Endothelial cell of umbilical vein (primary cell): ENCODE data around the gene CHST11. TPM values are rescaled to one million over a fixed set of nuclear protein-coding genes. Genes with fewer than 3 reads are reported as not detected.

ENCODE experiments used
- BruUV-seq: library from RNA; stranded (reverse); fragments of 400-500 nt; replicated peaks from 2 replicates; lab custom pipeline; 2021; lab: Mats Ljungman, UMichigan
- CTCF ChIA-PET: fragments of 300-600, 350-600 bp; sonication (Branson Sonifier 250); formaldehyde crosslinking; loops from one replicate; lab custom pipeline; 2021; ENCODE audit warnings: antibody characterized with exemption, inconsistent platforms; lab: Charles Lee
- POLR2A ChIA-PET: fragments of 300-600, 350-600 bp; sonication (Branson Sonifier 250); formaldehyde crosslinking; loops from one replicate; lab custom pipeline; 2021; ENCODE audit warnings: antibody characterized with exemption, inconsistent platforms; lab: Charles Lee
- DNase-seq: peaks from one replicate; pipeline ENCODE4 v3.0.0-alpha.2; 2011; ENCODE audit warnings: low read depth, low spot score
- FAIRE-seq: peaks from 2 replicates; lab custom pipeline; 2011; peaks lifted over from hg19 to GRCh38; lab: Jason Lieb, UNC
- H2AFZ ChIP-seq: 2 replicates; pipeline ENCODE4 v1.6.0; 2012; ENCODE audit warnings: low read depth, low read length, control low read depth, inconsistent platforms
- H3K27ac ChIP-seq: 2 replicates; pipeline ENCODE4 v1.5.1; 2011; ENCODE audit warnings: low read depth, mild to moderate bottlenecking, control low read depth, low read length, moderate library complexity; ENCODE audit not compliant: insufficient read depth
- H3K27me3 ChIP-seq, 2 experiments: 2 replicates each; pipeline versions ENCODE4 v1.6.0 to v1.6.1; 2011; ENCODE audit warnings: low read length in 2 of 2, mixed read lengths in 1 of 2; ENCODE audit not compliant: control insufficient read depth in 2 of 2, insufficient read depth in 2 of 2
- H3K36me3 ChIP-seq, 2 experiments: 2 replicates in 1 of 2; 3 replicates in 1 of 2; pipeline ENCODE4 v1.5.1; 2011; ENCODE audit warnings: low read length in 2 of 2, mild to moderate bottlenecking in 1 of 2, moderate library complexity in 1 of 2; ENCODE audit not compliant: control insufficient read depth in 2 of 2, insufficient read depth in 2 of 2; ENCODE audit errors: extremely low read depth in 1 of 2
- H3K4me1 ChIP-seq: 3 replicates; pipeline ENCODE4 v1.5.1; 2011; ENCODE audit warnings: mild to moderate bottlenecking, low read length; ENCODE audit not compliant: control insufficient read depth, insufficient read depth; ENCODE audit errors: extremely low read depth
- H3K4me2 ChIP-seq: 2 replicates; pipeline ENCODE4 v1.6.1; 2011; ENCODE audit warnings: low read length, control low read depth, mixed read lengths; ENCODE audit not compliant: insufficient read depth
- H3K4me3 ChIP-seq, 3 experiments: fragments of 200-600 bp in 1 of 3; sonication (generic), shearing (Covaris generic) in 1 of 3; replicated peaks in 1 of 3; 2 replicates each; pipeline ENCODE4 v1.5.1; 2011 to 2016; ENCODE audit warnings: control low read depth in 3 of 3, low read length in 3 of 3, mild to moderate bottlenecking in 2 of 3, inconsistent platforms in 1 of 3, low read depth in 1 of 3, moderate library complexity in 1 of 3; ENCODE audit not compliant: insufficient read depth in 1 of 3
- H3K79me2 ChIP-seq: 2 replicates; pipeline ENCODE4 v1.6.0; 2012; ENCODE audit warnings: low read length, inconsistent platforms; ENCODE audit not compliant: control insufficient read depth, insufficient read depth
- H3K9ac ChIP-seq: replicated peaks from 2 replicates; pipeline ENCODE3; 2011; ENCODE audit warnings: low read length, control low read depth; ENCODE audit not compliant: insufficient read depth; ENCODE audit errors: extremely low read depth
- H3K9me1 ChIP-seq: replicated peaks from 3 replicates; pipeline ENCODE4 v1.6.0; 2011; ENCODE audit warnings: mild to moderate bottlenecking, low read length; ENCODE audit not compliant: control insufficient read depth, insufficient read depth; ENCODE audit errors: extremely low read depth
- H3K9me3 ChIP-seq: replicated peaks from 2 replicates; pipeline ENCODE4 v1.5.1; 2012; ENCODE audit warnings: low read length, inconsistent platforms; ENCODE audit not compliant: control insufficient read depth, insufficient read depth
- H4K20me1 ChIP-seq: replicated peaks from 2 replicates; pipeline ENCODE3; 2011; ENCODE audit warnings: mild to moderate bottlenecking, low read length; ENCODE audit not compliant: control insufficient read depth, insufficient read depth; ENCODE audit errors: extremely low read depth
- EZH2 ChIP-seq: IDR thresholded peaks from 2 replicates; pipeline ENCODE4 v1.6.1; 2012; ENCODE audit warnings: borderline replicate concordance, low read depth, mild to moderate bottlenecking, moderate library complexity, low read length, inconsistent platforms; ENCODE audit not compliant: severe bottlenecking
- FOS ChIP-seq: IDR thresholded peaks from 2 replicates; pipeline ENCODE4 v1.6.1; 2011; ENCODE audit warnings: mild to moderate bottlenecking, low read length, moderate library complexity, borderline replicate concordance; ENCODE audit not compliant: insufficient read depth
- GATA2 ChIP-seq: IDR thresholded peaks from 2 replicates; pipeline ENCODE4 v1.7.0; 2011; ENCODE audit warnings: low read depth, mild to moderate bottlenecking, moderate library complexity, mixed read lengths, low read length; ENCODE audit not compliant: insufficient read length, insufficient read depth
- JUN ChIP-seq: IDR thresholded peaks from 2 replicates; pipeline ENCODE4 v1.6.1; 2011; ENCODE audit warnings: borderline replicate concordance, low read depth; ENCODE audit not compliant: insufficient read length, insufficient read depth
- MYC ChIP-seq: IDR thresholded peaks from one replicate; pipeline ENCODE4 v1.6.1; 2011; ENCODE audit warnings: mild to moderate bottlenecking, low read depth, low read length
- POLR2A ChIP-seq: IDR thresholded peaks from 2 replicates; pipeline ENCODE4 v1.6.1; 2012; ENCODE audit warnings: low read depth, mild to moderate bottlenecking, control low read depth, low read length
- POLR2AphosphoS5 ChIP-seq: IDR thresholded peaks from 2 replicates; pipeline ENCODE4 v1.6.1; 2012; ENCODE audit warnings: low read depth, mild to moderate bottlenecking, control low read depth, low read length, moderate library complexity; ENCODE audit not compliant: insufficient read depth
- dilution Hi-C: fragments of 300-500 bp; cut with MboI; formaldehyde crosslinking; loops from one replicate; pipeline ENCODE4 v1.15.0; 2019; ENCODE audit warnings: low sequenced_read_pairs; ENCODE audit not compliant: extremely low pct_ligation_motif_present
- intact Hi-C: fragments of 100-400 bp; cut with micrococcal nuclease; formaldehyde crosslinking; loops from one replicate; pipeline ENCODE4 v1.10.0; 2022
- polyA plus RNA-seq, 4 experiments: library from polyadenylated mRNA; depleted of rRNA in 3 of 4; stranded (reverse) in 3 of 4; unstranded in 1 of 4; fragments of >200 nt; gene quantifications; 2 replicates each; pipeline versions ENCODE4 v1.2.1 to v1.2.3, GENCODE V29; 2011 to 2012; ENCODE audit warnings: missing spikeins in 1 of 4
- total RNA-seq: library from RNA; stranded (reverse); gene quantifications from 2 replicates; pipeline ENCODE4 v1.2.3, GENCODE V29; 2021
- TF ChIP-seq, protein P1 (sequence below): IDR thresholded peaks from 2 replicates; pipeline ENCODE4 v1.6.1; 2011; ENCODE audit not compliant: insufficient read depth, insufficient read length
- TF ChIP-seq, protein P2 (sequence below), 2 donors: IDR thresholded peaks; 1 replicate in 1 of 2; 2 replicates in 1 of 2; pipeline ENCODE4 v1.5.1; 2011; ENCODE audit warnings: low read length in 2 of 2, mild to moderate bottlenecking in 2 of 2, moderate library complexity in 2 of 2, control low read depth in 1 of 2, inconsistent platforms in 1 of 2, low read depth in 1 of 2; ENCODE audit not compliant: insufficient read depth in 1 of 2; ENCODE audit errors: extremely low read depth in 1 of 2

CHST11 gene
- total and polyA plus RNA-seq, 2 donors (not counting 3 experiments of a cell fraction or from before 2014, with no cell fraction given), result 19.7 to 20.9 TPM

DNA sequence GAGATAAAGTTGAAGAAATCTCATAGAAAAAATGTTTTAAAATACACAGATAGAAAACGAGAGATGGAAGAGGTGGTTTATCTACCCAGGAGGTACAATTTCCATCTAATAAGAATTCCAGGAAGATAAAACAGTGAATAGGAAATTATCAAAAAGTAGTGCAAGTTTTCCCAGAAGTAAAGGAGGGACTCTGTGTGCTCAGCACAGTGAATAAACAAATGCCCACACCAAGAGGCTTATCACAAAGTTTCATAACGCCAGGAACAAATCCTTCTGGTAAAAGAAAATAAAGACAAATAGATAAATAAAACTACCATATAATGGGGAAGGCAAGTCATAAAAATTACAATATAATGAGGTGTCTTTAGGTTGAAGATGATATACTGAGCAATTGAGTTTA lies 322.4 kb downstream of the CHST11 start:
- no peak overlapping the region for H2AFZ ChIP-seq
- FAIRE-seq (no peak), DNase-seq (peak; percentile 6)
- TF ChIP-seq EZH2 (no peak), FOS (no peak), MYC (no peak), JUN (no peak), GATA2 (no peak), POLR2A (no peak), POLR2AphosphoS5 (no peak)
- TF ChIP-seq, protein P1, sequence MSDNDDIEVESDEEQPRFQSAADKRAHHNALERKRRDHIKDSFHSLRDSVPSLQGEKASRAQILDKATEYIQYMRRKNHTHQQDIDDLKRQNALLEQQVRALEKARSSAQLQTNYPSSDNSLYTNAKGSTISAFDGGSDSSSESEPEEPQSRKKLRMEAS, result no peak
- TF ChIP-seq, protein P2, sequence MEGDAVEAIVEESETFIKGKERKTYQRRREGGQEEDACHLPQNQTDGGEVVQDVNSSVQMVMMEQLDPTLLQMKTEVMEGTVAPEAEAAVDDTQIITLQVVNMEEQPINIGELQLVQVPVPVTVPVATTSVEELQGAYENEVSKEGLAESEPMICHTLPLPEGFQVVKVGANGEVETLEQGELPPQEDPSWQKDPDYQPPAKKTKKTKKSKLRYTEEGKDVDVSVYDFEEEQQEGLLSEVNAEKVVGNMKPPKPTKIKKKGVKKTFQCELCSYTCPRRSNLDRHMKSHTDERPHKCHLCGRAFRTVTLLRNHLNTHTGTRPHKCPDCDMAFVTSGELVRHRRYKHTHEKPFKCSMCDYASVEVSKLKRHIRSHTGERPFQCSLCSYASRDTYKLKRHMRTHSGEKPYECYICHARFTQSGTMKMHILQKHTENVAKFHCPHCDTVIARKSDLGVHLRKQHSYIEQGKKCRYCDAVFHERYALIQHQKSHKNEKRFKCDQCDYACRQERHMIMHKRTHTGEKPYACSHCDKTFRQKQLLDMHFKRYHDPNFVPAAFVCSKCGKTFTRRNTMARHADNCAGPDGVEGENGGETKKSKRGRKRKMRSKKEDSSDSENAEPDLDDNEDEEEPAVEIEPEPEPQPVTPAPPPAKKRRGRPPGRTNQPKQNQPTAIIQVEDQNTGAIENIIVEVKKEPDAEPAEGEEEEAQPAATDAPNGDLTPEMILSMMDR (IDR thresholded peaks at IDR 0.05; ENCODE audit: extremely low read depth in 1 of 2, insufficient read depth in 1 of 2, low read depth in 1 of 2, low read length in 2 of 2), result no peak
- H3K9me3 ChIP-seq, result no peaks in the 10 kb centered on the region
- no peaks in the 10 kb centered on the region for H3K9me1 ChIP-seq
- H3K79me2 ChIP-seq, result no peaks in the 10 kb centered on the region
- dilution Hi-C loops (no loop called here), intact Hi-C loops (no loop called here)
- H3K9ac ChIP-seq, result no peak overlapping the region
- no peak overlapping the region for H3K4me3 ChIP-seq
- H3K4me2 ChIP-seq, result no peak overlapping the region
- no peaks in the 10 kb centered on the region for H4K20me1 ChIP-seq
- H3K27ac ChIP-seq, result no peak overlapping the region
- ChIA-PET CTCF (interaction anchor here (1.0 to 3.3 kb wide), 3 partner anchors 9 to 277 kb away, joined by 3 to 26 read pairs (median 14); no protein-coding TSS in a partner anchor), POLR2A (no interaction called here)
- peaks cover 4 to 11% of the 10 kb centered on the region in 2 experiments for H3K27me3 ChIP-seq
- no TSS peak for BruUV-seq
- no peaks in the 10 kb centered on the region for H3K4me1 ChIP-seq
- no peaks in the 10 kb centered on the region for H3K36me3 ChIP-seq
